IMR-90 (cell line): ENCODE results near the gene PLD4. TPM values are rescaled to one million over a fixed set of nuclear protein-coding genes. Genes with fewer than 3 reads are reported as not detected.

Experiments used
- ATAC-seq: fragments of 200-7000 bp; cut with Tn5 transposase; 2 replicates; pipeline ENCODE4 v1.9.1; 2020; ENCODE audit warnings: low read depth, mild to moderate bottlenecking, moderate library complexity
- BruUV-seq: library from RNA; stranded (reverse); fragments of 400-500 nt; replicated peaks from 2 replicates; lab custom pipeline; 2021; lab: Mats Ljungman, UMichigan
- CTCF ChIA-PET: fragments of 300-600 bp; formaldehyde crosslinking; extraction: SDS; loops from one replicate; lab custom pipeline; 2021; ENCODE audit warnings: antibody characterized with exemption; lab: Yijun Ruan, JAX
- POLR2A ChIA-PET: fragments of 300-600 bp; sonication (Branson Sonifier 250); formaldehyde crosslinking; loops from one replicate; lab custom pipeline; 2022; ENCODE audit warnings: antibody characterized with exemption; ENCODE audit not compliant: unreplicated experiment; lab: Charles Lee
- DNase-seq: peaks from one replicate; pipeline ENCODE4 v3.0.0; 2013
- H2AFZ ChIP-seq: replicated peaks from 2 replicates; pipeline ENCODE3; 2013; ENCODE audit warnings: low read length, mild to moderate bottlenecking; ENCODE audit not compliant: poor library complexity
- H2AK5ac ChIP-seq: 2 replicates; pipeline ENCODE4 v1.6.1; 2013; ENCODE audit warnings: low read depth, low read length, inconsistent platforms
- H2AK9ac ChIP-seq: replicated peaks from 2 replicates; pipeline ENCODE3; 2013; ENCODE audit warnings: mild to moderate bottlenecking, low read depth, low read length, moderate library complexity; ENCODE audit not compliant: poor library complexity
- H2BK120ac ChIP-seq: 2 replicates; pipeline ENCODE4 v1.6.1; 2013; ENCODE audit warnings: low read depth, low read length, inconsistent platforms
- H2BK15ac ChIP-seq: 3 replicates; pipeline ENCODE4 v1.6.1; 2013; ENCODE audit warnings: low read depth, low read length, inconsistent platforms
- H2BK20ac ChIP-seq: 2 replicates; pipeline ENCODE4 v1.6.1; 2013; ENCODE audit warnings: low read depth, mild to moderate bottlenecking, inconsistent platforms, low read length, moderate library complexity
- H2BK5ac ChIP-seq: 2 replicates; pipeline ENCODE4 v1.6.1; 2013; ENCODE audit warnings: mild to moderate bottlenecking, low read depth, low read length, inconsistent platforms; ENCODE audit not compliant: poor library complexity, severe bottlenecking
- H3K14ac ChIP-seq: replicated peaks from 2 replicates; pipeline ENCODE4 v1.6.1; 2013; ENCODE audit warnings: low read depth, low read length, inconsistent platforms
- H3K18ac ChIP-seq: 2 replicates; pipeline ENCODE4 v1.6.1; 2013; ENCODE audit warnings: low read depth, low read length, control low read depth
- H3K23ac ChIP-seq: 2 replicates; pipeline ENCODE4 v1.6.1; 2013; ENCODE audit warnings: low read depth, low read length, inconsistent platforms
- H3K27ac ChIP-seq: 2 replicates; pipeline ENCODE4 v1.5.1; 2013; ENCODE audit warnings: mild to moderate bottlenecking, control low read depth, low read length; ENCODE audit not compliant: insufficient read depth
- H3K27me3 ChIP-seq: 2 replicates; pipeline ENCODE4 v1.6.1; 2013; ENCODE audit warnings: low read length; ENCODE audit not compliant: control insufficient read depth, insufficient read depth
- H3K36me3 ChIP-seq: 2 replicates; pipeline ENCODE4 v1.6.1; 2013; ENCODE audit warnings: low read length, mixed read lengths; ENCODE audit not compliant: control insufficient read depth, insufficient read depth
- H3K4ac ChIP-seq: 2 replicates; pipeline ENCODE4 v1.6.1; 2013; ENCODE audit warnings: low read depth, low read length, inconsistent platforms
- H3K4me1 ChIP-seq: 2 replicates; pipeline ENCODE4 v1.6.1; 2013; ENCODE audit warnings: low read length, mixed read lengths; ENCODE audit not compliant: control insufficient read depth, insufficient read depth
- H3K4me2 ChIP-seq: 2 replicates; pipeline ENCODE4 v1.6.1; 2013; ENCODE audit warnings: low read depth, mild to moderate bottlenecking, control low read depth, low read length, moderate library complexity
- H3K4me3 ChIP-seq: 2 replicates; pipeline ENCODE4 v1.5.1; 2013; ENCODE audit warnings: low read depth, mild to moderate bottlenecking, control low read depth, low read length, moderate library complexity; ENCODE audit not compliant: insufficient read depth
- H3K56ac ChIP-seq: 2 replicates; pipeline ENCODE4 v1.6.1; 2013; ENCODE audit warnings: low read length, inconsistent platforms; ENCODE audit not compliant: insufficient read depth; ENCODE audit errors: extremely low read depth
- H3K79me1 ChIP-seq, 2 experiments: 2 replicates each; pipeline ENCODE4 v1.6.1; 2013; ENCODE audit warnings: low read length in 2 of 2, inconsistent platforms in 1 of 2, low read depth in 1 of 2
- H3K9ac ChIP-seq: 2 replicates; pipeline ENCODE4 v1.6.1; 2013; ENCODE audit warnings: low read depth, low read length, control low read depth
- H3K9me1 ChIP-seq: 2 replicates; pipeline ENCODE4 v1.6.1; 2013; ENCODE audit warnings: low read length, inconsistent platforms; ENCODE audit not compliant: insufficient read depth
- H3K9me3 ChIP-seq: 2 replicates; pipeline ENCODE4 v1.6.1; 2013; ENCODE audit warnings: low read length; ENCODE audit not compliant: control insufficient read depth, insufficient read depth
- H4K20me1 ChIP-seq: 2 replicates; pipeline ENCODE4 v1.6.1; 2013; ENCODE audit warnings: low read length, inconsistent platforms; ENCODE audit not compliant: insufficient read depth
- H4K5ac ChIP-seq: 2 replicates; pipeline ENCODE4 v1.6.1; 2013; ENCODE audit warnings: mild to moderate bottlenecking, low read depth, low read length, control low read depth
- H4K8ac ChIP-seq, 2 experiments: 2 replicates each; pipeline ENCODE4 v1.6.1; 2013; ENCODE audit warnings: low read depth in 2 of 2, low read length in 2 of 2, control low read depth in 1 of 2, inconsistent platforms in 1 of 2
- H4K91ac ChIP-seq: 2 replicates; pipeline ENCODE4 v1.6.1; 2013; ENCODE audit warnings: low read depth, low read length, inconsistent platforms; ENCODE audit not compliant: insufficient read depth
- WGBS, 2 experiments: methylation state at CpG; one replicate each; pipeline versions ENCODE4 v1.1.5 to v1.1.7; 2013; ENCODE audit warnings: missing lambda C conversion rate in 2 of 2; ENCODE audit not compliant: insufficient read length in 1 of 2; ENCODE audit errors: extremely low coverage in 2 of 2; 5-methylcytosine and 5-hydroxymethylcytosine counted together
- dilution Hi-C: fragments of 300-500 bp; cut with HindIII; formaldehyde crosslinking; loops from one replicate; pipeline ENCODE4 v1.14.3; 2018; ENCODE audit warnings: low sequenced_read_pairs; ENCODE audit not compliant: unreplicated experiment
- in situ Hi-C: fragments of 300-500 bp; cut with MboI; formaldehyde crosslinking; loops from 3 replicates; pipeline ENCODE4 v1.14.3; 2019; ENCODE audit warnings: low sequenced_read_pairs, inconsistent platforms, mixed read lengths
- intact Hi-C: fragments of 100-400 bp; cut with micrococcal nuclease; formaldehyde crosslinking; loops from 2 replicates; pipeline ENCODE4 v1.10.0; 2022
- polyA plus RNA-seq, 3 experiments: library from polyadenylated mRNA; depleted of rRNA; stranded (reverse); fragments of >200 nt; gene quantifications; 2 replicates each; pipeline ENCODE4 v1.2.3, GENCODE V29; 2012; ENCODE audit warnings: low replicate concordance in 1 of 3
- total RNA-seq: library from RNA; depleted of rRNA; stranded (reverse); fragments of >200 nt; gene quantifications from 2 replicates; pipeline ENCODE4 v1.2.3, GENCODE V29; 2012
- TF ChIP-seq, protein P1 (sequence below): fragments of 150-350 bp; IDR thresholded peaks from 2 replicates; pipeline ENCODE4 v1.6.1; 2017; ENCODE audit warnings: mild to moderate bottlenecking, antibody characterized with exemption, low read length, low read depth

The PLD4 gene
- total and polyA plus RNA-seq, 2 of the 4 experiments (the other 2 are of a cell fraction), result 0.05 TPM; not detected in 1

DNA sequence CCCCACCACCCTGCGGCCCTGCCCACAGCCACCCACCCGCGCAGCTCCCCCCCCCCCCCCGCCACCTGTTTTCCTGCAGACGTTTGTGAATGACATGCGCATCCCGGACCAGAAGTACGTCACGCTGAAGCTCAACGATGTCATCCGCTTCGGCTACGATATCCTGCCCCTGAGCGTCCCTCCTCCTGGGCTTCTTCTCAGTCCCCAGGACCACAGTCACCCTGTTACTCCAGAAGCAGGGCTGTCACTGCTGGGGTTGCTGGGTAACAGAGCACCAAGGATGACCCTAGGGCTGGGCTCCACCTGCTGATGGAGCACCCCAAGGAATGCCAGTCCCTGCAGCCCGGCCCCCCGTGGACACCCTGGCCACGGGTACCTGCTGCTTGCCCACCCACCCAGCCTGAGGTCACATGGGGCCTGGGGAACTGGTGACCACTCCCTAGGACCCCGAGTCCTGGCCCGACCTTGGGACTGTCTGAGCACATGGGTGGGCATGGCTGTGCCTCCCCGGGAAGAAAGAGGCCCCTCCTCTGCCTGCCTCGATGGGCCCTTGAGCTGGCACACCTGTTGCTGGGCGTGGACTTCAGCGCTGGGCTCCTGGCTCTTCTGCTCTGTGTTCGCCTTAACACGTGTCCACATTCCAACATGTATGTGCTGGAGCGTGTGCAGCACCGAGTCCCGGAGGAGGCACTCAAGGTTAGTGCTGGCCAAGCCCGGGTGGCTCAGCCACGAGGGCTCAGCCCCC lies 46.7 kb upstream of the PLD4 start:
- ATAC-seq, result no peak
- Histone ChIP-seq H3K4ac (no peak overlapping the region), H3K9me3 (no peaks in the 10 kb centered on the region; the same call in 1 of the 2 replicates), H3K27me3 (no peaks in the 10 kb centered on the region), H3K9me1 (no peaks in the 10 kb centered on the region), H4K20me1 (peaks cover 31% of the 10 kb centered on the region), H3K18ac (no peak overlapping the region), H2BK15ac (no peak overlapping the region), H3K4me1 (no peaks in the 10 kb centered on the region), H3K23ac (no peak overlapping the region), H4K8ac (no peak overlapping the region), H3K27ac (no peak overlapping the region), H3K79me1 (peaks cover 6 to 31% of the 10 kb centered on the region in 2 experiments; a peak in 2 of 4 replicates), H4K5ac (no peak overlapping the region), H2BK20ac (no peak overlapping the region), H2AFZ (no peak overlapping the region), H3K4me3 (no peak overlapping the region), H4K91ac (no peak overlapping the region), H3K14ac (no peak overlapping the region), H3K4me2 (no peak overlapping the region), H2BK5ac (no peak overlapping the region), H3K36me3 (peaks cover 22% of the 10 kb centered on the region), H3K56ac (no peak overlapping the region), H3K9ac (no peak overlapping the region), H2AK9ac (peak overlapping the region; percentile 55), H2AK5ac (no peak overlapping the region), H2BK120ac (no peak overlapping the region)
- WGBS, 2 experiments, result 78% methylated on average over 24 of the region's 30 CpGs; no CpG with 5 or more reads in 1 of the 2 experiments
- CTCF ChIA-PET, result no interaction called here
- in situ Hi-C loops, result no loop called here
- POLR2A ChIA-PET, result no interaction called here
- DNase-seq, result no peak
- dilution Hi-C loops, result no loop called here
- BruUV-seq, result no TSS peak
- TF ChIP-seq, protein P1, sequence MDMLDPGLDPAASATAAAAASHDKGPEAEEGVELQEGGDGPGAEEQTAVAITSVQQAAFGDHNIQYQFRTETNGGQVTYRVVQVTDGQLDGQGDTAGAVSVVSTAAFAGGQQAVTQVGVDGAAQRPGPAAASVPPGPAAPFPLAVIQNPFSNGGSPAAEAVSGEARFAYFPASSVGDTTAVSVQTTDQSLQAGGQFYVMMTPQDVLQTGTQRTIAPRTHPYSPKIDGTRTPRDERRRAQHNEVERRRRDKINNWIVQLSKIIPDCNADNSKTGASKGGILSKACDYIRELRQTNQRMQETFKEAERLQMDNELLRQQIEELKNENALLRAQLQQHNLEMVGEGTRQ, result no peak
- intact Hi-C loops, result no loop called here
